ENCODE data around the gene ATP8A2.
"Not testable (repeated sequence)": the region's sequence is repeated elsewhere in the genome, so short reads cannot be mapped to it uniquely, and the experiment has no call there.

The ATP8A2 gene

GRCh38 chr13:26052337-26052736 is 680.6 kb downstream of the ATP8A2 start:
- DNase-seq: peak; percentile 62

GRCh38 chr13:26053418-26053980 is 681.7 kb downstream of the ATP8A2 start:
- no peak for DNase-seq

- DNase-seq: no peak
Measured at GRCh38 chr13:26054896-26055295, 683.1 kb downstream of the ATP8A2 start.

GRCh38 chr13:26058704-26059103 is 686.9 kb downstream of the ATP8A2 start:
- no peak for DNase-seq

GRCh38 chr13:26060357-26060756 is 688.6 kb downstream of the ATP8A2 start:
- no peak for DNase-seq

GRCh38 chr13:26061256-26061655 is 689.5 kb downstream of the ATP8A2 start:
- no peak for DNase-seq

GRCh38 chr13:26061947-26062346 is 690.2 kb downstream of the ATP8A2 start:
- no peak for DNase-seq

GRCh38 chr13:26062853-26063444 is 691.2 kb downstream of the ATP8A2 start:
- peak; percentile 67 for DNase-seq

- not testable (repeated sequence) for DNase-seq
Measured at GRCh38 chr13:26066492-26066891, 694.7 kb downstream of the ATP8A2 start.

GRCh38 chr13:26067601-26068000 is 695.8 kb downstream of the ATP8A2 start:
- no peak for DNase-seq

- DNase-seq: not testable (repeated sequence)
Measured at GRCh38 chr13:26068372-26068771, 696.6 kb downstream of the ATP8A2 start.

GRCh38 chr13:26069642-26070041 is 697.9 kb downstream of the ATP8A2 start:
- not testable (repeated sequence) for DNase-seq

- DNase-seq: no peak
Measured at GRCh38 chr13:26071691-26072090, 699.9 kb downstream of the ATP8A2 start.

- not testable (repeated sequence) for DNase-seq
Measured at GRCh38 chr13:26072335-26072734, 700.6 kb downstream of the ATP8A2 start.

GRCh38 chr13:26074706-26075105 is 702.9 kb downstream of the ATP8A2 start:
- no peak for DNase-seq

Data from left hindlimb (tissue), 1 donor.